ENCODE results near the gene MYLK. TPM values are rescaled to one million over a fixed set of nuclear protein-coding genes. Genes with fewer than 3 reads are reported as not detected.

The MYLK gene
- total and polyA plus RNA-seq, 9 donors = 50.2 to 645 (median 205) TPM

DNA sequence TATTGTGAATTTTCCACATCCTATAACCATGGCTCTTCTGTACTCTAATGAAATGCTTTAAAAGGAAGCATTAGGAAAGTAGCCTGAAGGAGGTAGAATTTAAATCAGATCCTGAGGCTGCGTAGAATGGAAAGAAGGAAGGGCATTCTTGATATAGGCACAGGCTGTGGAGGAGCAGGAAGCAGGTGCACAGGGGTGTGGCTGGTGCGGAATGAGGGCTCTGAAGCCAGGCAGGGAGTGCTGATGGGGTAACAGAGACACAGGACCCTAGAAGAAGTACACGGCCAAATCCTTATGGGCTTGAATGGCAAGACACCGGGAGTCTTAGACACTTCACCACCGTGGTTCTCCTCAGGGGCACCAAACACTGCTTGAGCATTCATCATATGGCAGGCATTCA, 97.0 kb downstream of the MYLK start:
- TF ChIP-seq EP300 (IDR thresholded peaks at IDR 0.05) (no peak), POLR2A (IDR thresholded peaks at IDR 0.05) (no peak)
- TF ChIP-seq, protein P1, sequence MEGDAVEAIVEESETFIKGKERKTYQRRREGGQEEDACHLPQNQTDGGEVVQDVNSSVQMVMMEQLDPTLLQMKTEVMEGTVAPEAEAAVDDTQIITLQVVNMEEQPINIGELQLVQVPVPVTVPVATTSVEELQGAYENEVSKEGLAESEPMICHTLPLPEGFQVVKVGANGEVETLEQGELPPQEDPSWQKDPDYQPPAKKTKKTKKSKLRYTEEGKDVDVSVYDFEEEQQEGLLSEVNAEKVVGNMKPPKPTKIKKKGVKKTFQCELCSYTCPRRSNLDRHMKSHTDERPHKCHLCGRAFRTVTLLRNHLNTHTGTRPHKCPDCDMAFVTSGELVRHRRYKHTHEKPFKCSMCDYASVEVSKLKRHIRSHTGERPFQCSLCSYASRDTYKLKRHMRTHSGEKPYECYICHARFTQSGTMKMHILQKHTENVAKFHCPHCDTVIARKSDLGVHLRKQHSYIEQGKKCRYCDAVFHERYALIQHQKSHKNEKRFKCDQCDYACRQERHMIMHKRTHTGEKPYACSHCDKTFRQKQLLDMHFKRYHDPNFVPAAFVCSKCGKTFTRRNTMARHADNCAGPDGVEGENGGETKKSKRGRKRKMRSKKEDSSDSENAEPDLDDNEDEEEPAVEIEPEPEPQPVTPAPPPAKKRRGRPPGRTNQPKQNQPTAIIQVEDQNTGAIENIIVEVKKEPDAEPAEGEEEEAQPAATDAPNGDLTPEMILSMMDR (IDR thresholded peaks at IDR 0.05) = no peak
- WGBS, 3 donors = 92 to 98% (median 95%) methylated on average over 5 of the region's 5 CpGs

GRCh38 chr3:123785602-123786001, 98.5 kb downstream of the MYLK start:
- Histone ChIP-seq H3K27ac (no peak overlapping the region), H3K4me3 (no peak overlapping the region), H3K9me3 (no peaks in the 10 kb centered on the region), H3K4me1 (ENCODE audit: insufficient read depth) (no peaks in the 10 kb centered on the region), H3K36me3 (no peaks in the 10 kb centered on the region), H3K27me3 (no peaks in the 10 kb centered on the region)
- WGBS, 3 donors = 97 to 99% (median 99%) methylated on average over 3 of the region's 3 CpGs
- intact Hi-C loops (cut with DNase I) = no loop called here
- no peak for DNase-seq
- no peak for TF ChIP-seq POLR2A (IDR thresholded peaks at IDR 0.05)
- TF ChIP-seq EP300 (IDR thresholded peaks at IDR 0.05) = no peak
- TF ChIP-seq, protein P1 (IDR thresholded peaks at IDR 0.05) = no peak

More for the DNA sequence above, 97.0 kb downstream of the MYLK start:
- Histone ChIP-seq H3K4me3 (no peak overlapping the region), H3K36me3 (no peaks in the 10 kb centered on the region), H3K4me1 (ENCODE audit: insufficient read depth) (no peaks in the 10 kb centered on the region), H3K27me3 (no peaks in the 10 kb centered on the region), H3K27ac (no peak overlapping the region), H3K9me3 (no peaks in the 10 kb centered on the region)
- intact Hi-C loops (cut with DNase I) = no loop called here
- DNase-seq = no peak

DNA sequence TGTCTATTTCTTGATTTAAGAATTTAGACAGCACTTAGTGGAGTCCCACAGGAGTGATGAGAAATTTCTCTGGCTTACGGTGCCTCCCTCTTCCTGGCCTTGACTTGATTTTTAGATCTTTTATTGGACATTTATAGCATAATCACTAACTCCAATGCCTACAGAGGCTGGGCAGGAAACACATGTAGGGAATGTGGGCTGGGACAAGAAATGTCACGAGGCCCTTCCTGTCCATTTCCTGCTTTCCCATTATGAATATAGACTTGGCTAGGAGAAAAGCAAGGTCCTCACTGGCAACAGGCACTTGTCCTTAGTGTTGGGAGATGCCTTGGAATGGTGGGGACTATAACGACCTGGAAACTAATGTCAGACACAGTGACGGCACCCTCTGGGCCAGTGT, 100.3 kb downstream of the MYLK start:
- Histone ChIP-seq H3K27ac (no peak overlapping the region), H3K36me3 (no peaks in the 10 kb centered on the region), H3K4me1 (ENCODE audit: insufficient read depth) (no peaks in the 10 kb centered on the region), H3K27me3 (no peaks in the 10 kb centered on the region), H3K4me3 (no peak overlapping the region), H3K9me3 (no peaks in the 10 kb centered on the region)
- DNase-seq = no peak
- intact Hi-C loops (cut with DNase I) = no loop called here
- TF ChIP-seq POLR2A (IDR thresholded peaks at IDR 0.05) = no peak
- TF ChIP-seq EP300 (IDR thresholded peaks at IDR 0.05) = no peak
- TF ChIP-seq, protein P1 (IDR thresholded peaks at IDR 0.05) = no peak
- 56 to 68% (median 61%) methylated on average over 4 of the region's 4 CpGs for WGBS, 3 donors

- H3K4me3 ChIP-seq = no peak overlapping the region
- WGBS, 3 donors = 12 to 22% (median 19%) methylated on average over 1 of the region's 1 CpG
- H3K9me3 ChIP-seq = no peaks in the 10 kb centered on the region
- no peaks in the 10 kb centered on the region for H3K4me1 ChIP-seq (ENCODE audit: insufficient read depth)
- intact Hi-C loops (cut with DNase I) = no loop called here
- no peak for DNase-seq
- no peaks in the 10 kb centered on the region for H3K36me3 ChIP-seq
- H3K27me3 ChIP-seq = no peaks in the 10 kb centered on the region
- H3K27ac ChIP-seq = no peak overlapping the region
- TF ChIP-seq EP300 (IDR thresholded peaks at IDR 0.05) = no peak
- TF ChIP-seq, protein P1 (IDR thresholded peaks at IDR 0.05) = no peak
- no peak for TF ChIP-seq POLR2A (IDR thresholded peaks at IDR 0.05)
Measured at GRCh38 chr3:123783050-123783689, 101.0 kb downstream of the MYLK start.
